ENCODE results near the gene LDLRAD4.
"Not testable (repeated sequence)": the region's sequence is repeated elsewhere in the genome, so short reads cannot be mapped to it uniquely, and the experiment has no call there.

The LDLRAD4 gene

DNA sequence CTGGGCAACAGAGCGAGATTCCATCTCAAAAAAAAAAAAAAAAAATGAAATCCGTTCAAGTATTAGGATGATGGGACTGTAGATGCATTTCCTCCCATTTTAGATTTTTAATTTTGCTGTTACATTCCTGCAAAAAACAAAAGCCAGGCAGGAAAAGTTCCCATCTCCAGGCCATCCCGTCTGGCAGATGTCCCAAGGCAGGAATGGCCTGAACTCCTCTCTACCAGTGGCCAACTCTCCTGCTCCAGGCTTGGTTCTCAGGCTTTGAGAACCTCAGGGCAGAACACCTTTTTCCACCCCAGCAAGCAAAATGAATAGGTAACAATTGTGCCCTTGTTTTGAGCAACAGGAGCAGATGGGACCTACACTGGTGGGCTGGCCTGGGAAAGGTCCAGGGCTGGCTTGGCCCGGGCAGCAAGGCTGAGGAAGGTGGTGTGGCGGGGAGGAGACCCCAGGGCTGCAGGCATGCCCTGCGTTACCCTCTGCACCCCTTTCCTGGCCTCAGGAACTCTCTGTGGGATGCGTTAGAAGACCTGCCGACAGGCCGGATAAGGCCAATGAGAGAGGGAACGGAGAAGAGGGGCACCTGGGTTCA lies 421.8 kb downstream of the LDLRAD4 start:
- DNase-seq (ENCODE audit: low read depth in 4 of 4, low spot score in 1 of 4) = no peak

DNA sequence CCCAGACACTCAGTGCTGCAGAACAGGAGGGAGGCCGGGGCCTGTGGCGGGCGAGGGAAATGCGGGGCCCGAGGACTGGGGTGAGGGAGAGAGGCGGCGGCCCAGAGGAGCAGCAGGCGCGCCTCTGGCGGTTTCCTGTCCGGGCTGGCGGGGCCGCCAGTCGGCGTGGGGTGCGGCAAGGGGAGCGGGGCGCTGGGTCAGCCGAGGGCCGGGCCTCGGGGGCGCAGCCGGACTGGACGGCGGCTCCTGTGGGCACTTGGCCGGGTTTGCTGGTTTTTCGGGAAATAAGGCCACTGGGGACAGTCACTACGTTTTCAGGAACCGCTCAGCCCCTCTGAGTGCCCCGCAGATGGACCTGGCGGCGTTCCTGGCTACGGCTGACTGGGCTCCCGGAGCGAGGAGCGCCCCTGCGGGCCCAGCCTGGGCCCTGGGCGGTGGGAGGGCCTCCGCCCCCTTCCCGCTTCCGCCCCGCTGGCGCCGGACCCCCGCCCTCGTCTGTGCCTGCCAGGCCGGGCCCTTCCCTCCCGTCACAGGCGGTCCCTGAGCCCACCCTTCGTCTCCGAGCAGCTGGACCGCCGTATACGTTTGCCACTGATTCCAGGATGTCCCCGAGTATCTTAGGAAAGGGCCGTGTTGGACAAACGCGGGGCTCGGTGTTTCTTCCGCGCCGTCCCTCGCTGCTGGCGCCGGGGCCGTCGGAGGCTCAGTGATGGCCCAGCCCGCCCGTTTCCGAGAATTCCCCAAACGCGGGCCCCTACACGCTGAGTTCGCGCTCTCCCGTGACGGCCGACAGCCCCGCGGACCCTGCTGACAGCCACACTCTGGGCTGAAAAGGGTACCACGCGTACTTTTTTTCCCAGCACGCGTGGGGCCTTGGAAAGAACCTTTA lies 423.2 kb downstream of the LDLRAD4 start:
- no peak for DNase-seq (ENCODE audit: low read depth in 4 of 4, low spot score in 1 of 4)

DNA sequence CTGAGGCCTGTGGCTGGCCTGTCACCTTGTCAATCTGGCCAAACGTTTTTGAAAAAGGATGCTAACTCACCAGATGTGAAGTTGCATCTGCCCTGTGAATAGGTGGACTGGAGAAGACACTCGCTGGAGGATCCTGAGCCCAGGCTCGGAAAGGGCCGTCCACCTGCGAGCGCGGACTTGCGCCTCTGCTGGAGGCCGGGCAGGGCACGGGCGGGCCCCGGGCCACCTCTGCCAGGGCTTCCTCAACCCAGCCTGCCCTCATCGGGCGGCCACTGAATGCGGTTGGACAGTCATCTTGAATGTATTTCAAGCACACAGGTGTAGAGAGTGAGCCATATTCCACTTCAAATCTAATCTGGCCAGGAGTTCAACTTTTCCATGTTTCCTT lies 423.9 kb downstream of the LDLRAD4 start:
- DNase-seq (ENCODE audit: low read depth in 4 of 4, low spot score in 1 of 4) = no peak

DNA sequence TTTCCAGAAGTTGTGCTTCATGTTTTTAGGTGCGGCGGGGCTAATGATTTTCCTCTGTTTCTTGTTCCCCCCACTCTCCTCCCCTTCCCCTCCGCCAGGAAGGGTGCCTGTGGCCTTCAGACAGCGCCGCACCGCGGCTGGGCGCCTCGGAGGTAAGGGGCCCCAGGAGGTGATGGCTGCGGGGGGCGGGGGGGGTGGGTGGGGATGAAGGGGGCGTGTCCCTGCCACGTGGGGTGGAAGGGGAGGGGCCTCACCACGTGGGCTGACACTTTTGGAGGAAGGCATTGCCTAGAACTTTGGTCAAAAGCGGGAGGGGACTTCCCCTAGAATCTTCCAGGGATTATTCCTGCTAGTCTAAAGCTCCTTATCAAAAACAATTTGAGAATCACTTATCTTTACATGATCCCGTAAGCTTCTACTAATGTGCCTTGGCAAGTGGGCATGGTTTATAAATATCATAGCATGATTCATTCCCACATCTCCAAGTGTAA lies 424.7 kb downstream of the LDLRAD4 start:
- no peak for DNase-seq (ENCODE audit: low read depth in 4 of 4, low spot score in 1 of 4)

DNA sequence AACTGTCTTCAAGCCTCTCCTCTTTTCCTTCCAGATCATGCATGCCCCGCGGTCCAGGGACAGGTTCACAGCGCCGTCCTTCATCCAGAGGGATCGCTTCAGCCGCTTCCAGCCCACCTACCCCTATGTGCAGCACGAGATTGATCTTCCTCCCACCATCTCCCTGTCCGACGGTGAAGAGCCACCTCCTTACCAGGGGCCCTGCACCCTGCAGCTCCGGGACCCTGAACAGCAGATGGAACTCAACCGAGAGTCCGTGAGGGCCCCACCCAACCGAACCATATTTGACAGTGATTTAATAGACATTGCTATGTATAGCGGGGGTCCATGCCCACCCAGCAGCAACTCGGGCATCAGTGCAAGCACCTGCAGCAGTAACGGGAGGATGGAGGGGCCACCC lies 426.5 kb downstream of the LDLRAD4 start:
- DNase-seq (ENCODE audit: low read depth in 4 of 4, low spot score in 1 of 4) = no peak

DNA sequence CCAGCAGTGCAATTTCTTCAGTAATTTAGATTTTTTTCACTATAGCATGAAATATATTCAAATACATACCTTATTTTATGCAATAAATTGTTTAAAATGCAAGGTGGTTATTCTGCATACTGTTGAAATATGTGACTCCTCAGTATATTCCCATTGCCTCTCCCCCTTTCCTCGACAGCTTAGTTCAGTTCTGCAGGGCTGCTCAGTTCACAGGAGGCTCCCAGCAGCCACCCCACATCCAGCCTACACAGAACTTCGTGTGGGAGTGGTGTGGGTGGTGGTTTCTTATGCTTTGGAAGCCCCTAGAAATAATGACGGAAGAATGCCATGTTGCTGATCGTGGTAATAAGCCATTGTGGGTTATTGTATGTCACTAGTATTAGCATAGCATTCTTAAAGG lies 428.1 kb downstream of the LDLRAD4 start:
- no peak for DNase-seq (ENCODE audit: low read depth in 4 of 4, low spot score in 1 of 4)

DNA sequence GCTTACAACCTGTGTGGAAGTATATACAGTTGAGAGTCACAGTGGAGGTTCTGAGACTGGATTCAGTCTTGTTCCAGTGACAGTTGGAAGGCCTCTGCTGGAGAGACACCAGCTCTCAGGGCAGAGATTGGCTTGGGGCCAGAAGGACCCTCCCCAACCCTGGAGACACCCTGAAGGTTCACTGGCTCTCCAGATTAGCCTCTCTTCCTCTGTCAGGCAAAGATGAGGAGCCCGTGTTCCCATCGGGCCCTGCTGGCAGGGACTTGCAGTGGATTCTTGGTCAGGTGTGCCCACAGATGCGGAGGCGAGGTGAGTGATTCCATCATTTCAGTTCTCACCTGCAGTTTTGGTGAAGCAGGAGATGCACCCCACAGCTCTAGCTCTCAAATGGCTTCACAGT lies 429.2 kb downstream of the LDLRAD4 start:
- DNase-seq (ENCODE audit: low read depth in 4 of 4, low spot score in 1 of 4) = no peak

DNA sequence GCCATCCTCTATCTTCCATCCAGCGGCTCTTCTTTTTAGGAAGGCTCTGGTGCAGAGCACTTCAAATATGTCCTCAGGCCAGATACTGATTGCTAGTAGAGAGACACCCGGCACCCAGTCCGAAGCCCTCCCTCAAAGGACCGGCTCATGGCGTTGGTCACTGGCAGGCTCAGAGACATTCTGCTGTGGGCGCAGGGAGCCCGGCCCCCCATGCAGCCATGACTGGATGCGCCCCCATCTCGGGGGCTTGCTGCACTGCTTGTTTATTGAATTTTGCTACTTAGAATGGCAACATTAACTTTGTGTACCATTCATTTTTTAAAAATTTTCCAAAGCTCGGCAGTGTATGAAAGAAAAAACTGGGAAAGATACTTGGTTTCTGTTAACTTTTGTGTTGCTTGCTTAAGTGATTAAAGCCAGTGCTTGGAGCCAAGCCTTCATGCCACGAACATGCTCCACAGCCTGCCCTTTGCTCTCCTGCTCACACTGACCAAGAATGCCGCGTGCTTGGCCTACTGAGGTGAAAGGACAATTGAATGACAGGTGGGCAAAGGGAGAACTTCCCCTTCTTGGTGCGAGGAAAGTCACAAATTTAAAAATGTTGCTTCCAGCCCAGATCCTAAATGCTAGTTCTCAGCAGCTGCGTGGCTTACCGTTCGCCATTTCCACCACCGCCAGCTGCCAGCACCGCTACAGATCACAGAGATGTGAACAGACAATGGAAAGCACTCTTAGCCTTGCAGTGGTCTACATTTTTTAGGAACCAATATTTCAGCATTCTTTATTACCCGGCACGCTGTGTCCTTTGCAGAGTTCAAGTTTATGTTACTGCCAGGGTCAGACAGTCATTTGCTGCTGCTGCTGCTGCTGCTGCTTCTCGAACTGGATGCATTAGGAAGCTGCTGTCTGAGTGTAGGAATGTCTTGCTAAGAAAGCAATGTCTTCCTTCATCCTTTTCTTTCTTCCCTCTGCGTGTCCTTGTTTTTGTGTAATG lies 431.1 kb downstream of the LDLRAD4 start:
- DNase-seq (ENCODE audit: low read depth in 4 of 4, low spot score in 1 of 4) = no peak

DNA sequence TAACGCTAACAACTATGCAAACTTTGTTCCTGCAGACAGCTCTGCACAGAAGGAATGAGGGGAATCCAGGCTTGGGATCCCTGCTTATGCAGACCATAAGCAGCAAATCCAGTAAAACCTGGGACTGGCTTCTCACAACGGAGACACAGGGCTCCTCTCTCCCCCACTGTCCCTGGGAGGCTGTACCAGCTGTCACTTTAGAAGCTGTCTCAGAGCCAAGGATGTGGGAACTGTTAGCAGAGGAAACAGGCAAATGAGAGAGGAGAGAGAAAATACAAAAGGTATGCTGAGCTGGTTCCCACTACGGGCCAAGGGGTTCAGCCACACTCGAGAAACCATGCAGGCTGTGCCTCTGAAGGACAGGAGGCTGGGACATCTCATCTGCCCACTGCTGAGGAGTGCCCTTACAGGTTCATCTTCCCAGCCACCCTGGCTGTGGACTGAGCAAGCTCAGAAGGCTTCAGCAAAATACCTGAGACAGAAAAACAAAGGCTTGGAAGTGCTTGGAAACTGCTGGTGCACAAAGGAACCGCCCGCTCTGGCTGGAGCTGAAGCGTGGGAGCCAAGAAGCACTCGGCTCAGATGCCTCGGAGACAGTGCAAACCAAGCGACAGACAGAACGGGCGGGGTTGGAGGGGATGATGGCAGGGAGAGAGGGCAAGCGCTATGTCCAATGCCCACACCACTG lies 435.3 kb downstream of the LDLRAD4 start:
- DNase-seq (ENCODE audit: low read depth in 4 of 4, low spot score in 1 of 4) = no peak

DNA sequence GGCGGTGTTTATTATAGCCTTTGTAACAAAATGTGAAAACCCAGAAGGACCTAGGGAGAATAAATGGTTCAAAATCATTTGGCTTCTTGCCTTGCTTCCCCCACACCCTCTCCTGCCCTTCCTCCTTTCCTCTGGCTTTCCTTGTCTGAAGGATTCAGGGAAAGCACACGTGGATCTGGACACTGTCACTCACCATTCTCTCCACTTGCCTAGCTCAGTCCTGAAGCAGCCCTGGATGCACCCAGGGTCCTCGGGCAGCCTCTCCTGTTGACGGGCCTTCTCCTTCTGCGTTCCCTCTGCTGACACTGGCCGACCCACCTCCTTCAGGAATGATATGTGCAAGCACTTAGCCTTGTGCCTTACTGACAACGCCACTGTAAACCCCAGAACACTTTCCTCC lies 439.4 kb downstream of the LDLRAD4 start:
- DNase-seq (ENCODE audit: low read depth in 4 of 4, low spot score in 1 of 4) = no peak

DNA sequence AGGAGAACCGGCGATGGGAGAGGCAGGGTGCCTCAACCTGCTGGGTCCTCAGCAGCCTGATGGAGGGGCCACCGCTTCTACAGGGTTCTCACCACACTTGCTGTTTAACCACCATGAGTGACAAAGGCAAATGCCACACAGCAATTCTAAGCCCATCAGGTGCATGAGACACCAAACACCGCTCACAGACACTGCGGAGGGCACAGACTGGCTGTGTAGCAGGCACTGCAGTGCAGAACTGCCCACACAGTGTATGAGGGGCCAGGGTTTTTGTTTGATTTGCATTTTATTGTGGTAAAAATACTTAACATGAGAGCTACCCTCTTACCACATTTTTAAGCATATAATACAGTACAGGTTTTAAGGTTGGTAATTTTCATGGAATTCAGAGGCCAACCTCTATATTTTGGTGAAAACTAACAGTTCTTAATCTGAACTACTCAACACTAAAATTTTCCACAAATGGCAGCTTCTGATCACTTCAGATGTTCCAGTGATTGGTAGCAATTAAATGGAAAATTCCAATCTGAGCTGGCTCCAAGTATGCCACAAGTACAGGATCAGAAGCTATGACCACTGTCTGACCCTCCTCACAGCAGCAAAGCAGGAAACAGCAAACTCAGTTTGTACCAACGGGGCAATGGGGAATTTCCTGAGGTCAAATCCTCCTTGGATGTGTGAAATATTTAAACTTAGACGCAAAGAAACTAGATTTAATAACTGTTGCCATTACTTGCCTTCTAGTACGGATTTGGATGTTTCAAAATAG lies 440.1 kb downstream of the LDLRAD4 start:
- no peak for DNase-seq (ENCODE audit: low read depth in 4 of 4, low spot score in 1 of 4)

DNA sequence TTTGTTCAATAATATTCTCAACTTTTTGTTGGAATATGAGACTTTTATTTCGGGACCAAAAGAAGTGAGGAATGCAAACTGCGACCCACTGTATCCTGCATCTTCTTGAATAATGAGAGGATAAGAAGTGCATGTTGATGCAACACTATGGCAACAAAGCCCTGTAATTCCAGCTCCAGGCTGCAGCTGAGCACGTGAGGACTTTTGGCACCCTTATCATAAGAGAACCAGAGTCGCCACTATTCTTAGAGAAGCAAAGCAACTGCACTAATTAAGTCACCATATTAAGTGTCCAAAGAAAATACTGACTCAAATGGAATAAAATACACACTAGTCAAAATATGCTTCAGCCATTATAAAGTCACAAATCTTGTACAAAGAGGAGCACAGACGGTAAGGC lies 441.9 kb downstream of the LDLRAD4 start:
- DNase-seq (ENCODE audit: low read depth in 4 of 4, low spot score in 1 of 4) = no peak

DNA sequence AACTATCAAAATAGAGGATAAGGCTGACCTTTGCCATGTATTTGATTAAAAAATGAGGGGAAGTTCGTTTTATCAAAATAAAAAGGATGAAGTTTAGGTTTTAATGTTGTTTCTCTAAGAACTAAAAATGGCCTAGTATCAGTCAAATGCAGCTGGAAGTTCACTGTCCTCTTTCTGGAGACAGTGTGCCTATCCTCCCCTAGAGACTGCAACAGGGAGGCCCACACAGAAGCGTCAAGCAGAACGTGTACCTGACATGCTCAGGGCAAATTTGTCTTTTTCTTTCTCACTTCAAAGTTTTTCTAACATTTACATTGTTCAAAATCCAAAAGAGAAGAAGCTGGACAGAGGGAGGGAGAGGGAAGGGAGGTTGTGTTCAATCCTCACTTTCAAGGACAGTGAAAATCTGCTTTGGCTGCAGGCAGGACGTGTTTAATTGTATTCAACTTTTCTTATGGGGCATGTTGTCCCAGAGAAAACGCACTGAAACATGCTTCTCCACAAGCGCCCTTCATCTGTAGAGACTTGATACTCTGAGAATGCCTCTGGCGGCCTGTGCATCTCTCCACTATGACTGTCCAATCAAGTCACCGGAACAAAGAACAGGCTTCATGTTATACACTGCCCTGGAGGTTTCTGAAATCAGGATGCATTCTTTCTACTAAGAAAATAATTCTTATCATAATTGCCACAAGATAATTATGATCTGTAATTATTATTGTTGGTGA lies 442.7 kb downstream of the LDLRAD4 start:
- no peak for DNase-seq (ENCODE audit: low read depth in 4 of 4, low spot score in 1 of 4)

DNA sequence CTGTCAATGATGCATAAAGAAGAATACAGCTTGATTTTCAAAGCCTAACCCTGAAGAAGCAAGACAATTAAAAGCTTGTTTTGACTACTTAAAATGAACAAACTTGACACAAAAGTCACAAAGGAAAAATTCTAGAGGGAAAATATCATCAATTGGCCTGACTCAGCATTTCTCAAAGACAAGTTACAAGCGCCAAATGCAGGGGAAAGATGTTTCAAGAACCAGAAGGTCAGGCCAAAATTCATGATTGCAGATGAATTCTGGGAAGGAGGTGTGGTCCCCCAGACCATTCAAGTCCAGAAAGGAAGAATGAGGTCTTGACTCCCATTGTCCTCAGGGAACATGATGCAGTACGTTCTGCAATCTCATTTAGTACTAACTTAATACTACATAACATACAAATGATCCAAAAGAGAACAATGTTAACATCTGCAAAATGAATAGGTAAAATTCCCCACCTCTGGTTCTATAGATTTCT lies 443.3 kb downstream of the LDLRAD4 start:
- DNase-seq (ENCODE audit: low read depth in 4 of 4, low spot score in 1 of 4) = no peak

DNA sequence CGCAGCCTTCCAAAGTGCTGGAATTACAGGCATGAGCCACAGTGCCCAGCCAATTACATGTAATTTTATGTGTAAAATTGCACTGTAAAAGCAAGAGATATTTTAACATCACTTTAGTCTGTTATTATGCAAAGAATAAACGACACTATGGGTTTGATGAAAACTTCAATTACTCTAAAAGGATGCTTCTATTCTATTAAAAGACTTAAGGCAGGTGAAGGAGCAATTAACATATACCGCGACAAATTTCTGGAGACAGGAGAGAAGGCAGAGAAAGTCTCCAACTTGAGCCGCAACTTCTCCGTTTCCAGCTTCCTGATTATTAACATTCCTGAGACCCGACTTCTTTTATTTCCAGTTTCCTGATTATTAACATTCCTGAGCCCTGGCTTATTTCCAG lies 454.1 kb downstream of the LDLRAD4 start:
- DNase-seq (ENCODE audit: low read depth in 4 of 4, low spot score in 1 of 4) = no peak

DNA sequence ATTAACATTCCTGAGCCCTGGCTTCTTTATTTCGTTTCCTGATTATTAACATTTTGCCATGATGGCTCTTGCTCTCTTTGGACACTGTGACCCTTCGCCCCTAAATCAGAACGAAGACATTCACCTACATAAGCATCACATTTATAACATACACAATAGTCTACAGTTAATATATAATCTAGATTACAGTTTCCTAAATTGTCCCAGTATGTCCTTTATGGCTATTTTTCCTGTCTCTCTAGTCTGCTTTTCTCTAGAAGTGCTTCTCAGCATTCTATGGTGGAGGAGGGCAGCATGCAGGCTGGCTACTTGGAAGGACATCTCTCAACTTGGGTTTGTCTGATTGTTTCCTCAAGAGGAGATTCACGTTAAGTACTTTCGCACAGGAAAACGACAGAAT lies 457.9 kb downstream of the LDLRAD4 start:
- no peak for DNase-seq (ENCODE audit: low read depth in 4 of 4, low spot score in 1 of 4)

DNA sequence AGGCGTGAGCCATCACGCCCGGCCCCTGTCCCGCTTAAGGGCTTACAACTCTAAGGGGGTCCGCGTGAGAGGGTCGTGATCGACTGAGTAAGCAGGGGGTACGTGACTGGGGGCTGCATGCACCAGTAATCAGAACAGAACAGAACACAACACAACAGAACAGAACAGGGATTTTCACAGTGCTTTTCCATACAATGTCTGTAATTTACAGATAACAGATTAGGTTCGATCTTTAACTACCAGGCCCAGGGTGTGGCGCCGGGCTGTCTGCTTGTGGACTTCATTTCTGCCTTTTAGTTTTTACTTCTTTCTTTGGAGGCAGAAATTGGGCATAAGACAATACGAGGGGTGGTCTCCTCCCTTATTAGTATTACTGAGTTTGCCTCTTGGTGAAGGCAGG lies 458.8 kb downstream of the LDLRAD4 start:
- not testable (repeated sequence) for DNase-seq (ENCODE audit: low read depth in 4 of 4, low spot score in 1 of 4)

DNA sequence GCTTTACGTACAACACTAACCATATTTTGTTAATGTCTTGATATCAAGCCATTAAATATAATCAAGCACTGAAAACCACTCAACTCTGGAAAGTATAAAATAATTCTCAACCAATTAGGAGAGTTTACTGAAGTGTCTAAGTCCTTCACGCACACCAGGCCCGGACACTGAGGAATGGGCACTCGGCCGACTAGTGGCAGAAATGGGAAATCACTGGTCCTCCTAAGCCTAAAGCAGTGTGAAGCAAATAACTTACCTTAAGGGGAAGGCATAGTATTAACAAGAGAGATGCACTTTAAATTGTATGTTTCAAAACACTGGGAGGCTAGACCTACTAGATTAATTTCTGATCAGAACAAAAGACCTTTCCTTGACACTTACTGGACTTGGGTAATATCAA lies 462.1 kb downstream of the LDLRAD4 start:
- no peak for DNase-seq (ENCODE audit: low read depth in 4 of 4, low spot score in 1 of 4)

DNA sequence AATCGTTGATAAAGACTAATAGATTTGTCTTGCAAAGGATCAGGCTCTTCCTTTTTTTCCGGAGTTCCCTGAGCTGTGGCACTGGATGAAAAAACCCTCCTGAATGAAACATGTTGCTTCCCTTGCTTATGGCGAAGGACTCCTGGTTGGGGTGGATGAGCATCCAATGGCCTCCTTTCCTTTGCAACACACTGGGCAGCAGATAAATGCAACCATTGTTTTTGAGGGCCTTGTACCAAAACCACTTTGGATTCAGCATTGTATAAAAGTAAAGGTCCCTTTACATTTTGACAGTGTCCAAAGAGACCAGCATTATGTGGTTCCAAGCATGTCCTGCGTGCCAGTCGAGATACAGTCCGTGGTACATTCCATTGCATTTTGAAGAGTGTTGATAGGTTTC lies 463.1 kb downstream of the LDLRAD4 start:
- DNase-seq (ENCODE audit: low read depth in 4 of 4, low spot score in 1 of 4) = no peak

All from stimulated activated CD4-positive, alpha-beta T cell treated with anti-CD3 and anti-CD28 coated beads, Interleukin-1b, Interleukin-23, amount 100 ng/mL, for 24 hours (primary cell).